ENCODE results near the gene CCDC30. TPM values are rescaled to one million over a fixed set of nuclear protein-coding genes. Genes with fewer than 3 reads are reported as not detected.
"Not testable (repeated sequence)": the region's sequence is repeated elsewhere in the genome, so short reads cannot be mapped to it uniquely, and the experiment has no call there.

CCDC30 gene
- total RNA-seq, 1 donor from 2014 or later: 0.11 TPM

GRCh38 chr1:42657201-42657600, 194.1 kb downstream of the CCDC30 start:
- no peak for DNase-seq (ENCODE audit: low read depth)

- peak; percentile 94 for DNase-seq (ENCODE audit: low read depth)
Measured at GRCh38 chr1:42657981-42658876, 195.1 kb downstream of the CCDC30 start, which contains the start of gene PPIH. Gene PPIH (plus strand): TSS chr1:42658423. CDS start chr1:42658447, 24 bp downstream.

- DNase-seq (ENCODE audit: low read depth): no peak
Measured at GRCh38 chr1:42658877-42659337, 195.8 kb downstream of the CCDC30 start.

DNA sequence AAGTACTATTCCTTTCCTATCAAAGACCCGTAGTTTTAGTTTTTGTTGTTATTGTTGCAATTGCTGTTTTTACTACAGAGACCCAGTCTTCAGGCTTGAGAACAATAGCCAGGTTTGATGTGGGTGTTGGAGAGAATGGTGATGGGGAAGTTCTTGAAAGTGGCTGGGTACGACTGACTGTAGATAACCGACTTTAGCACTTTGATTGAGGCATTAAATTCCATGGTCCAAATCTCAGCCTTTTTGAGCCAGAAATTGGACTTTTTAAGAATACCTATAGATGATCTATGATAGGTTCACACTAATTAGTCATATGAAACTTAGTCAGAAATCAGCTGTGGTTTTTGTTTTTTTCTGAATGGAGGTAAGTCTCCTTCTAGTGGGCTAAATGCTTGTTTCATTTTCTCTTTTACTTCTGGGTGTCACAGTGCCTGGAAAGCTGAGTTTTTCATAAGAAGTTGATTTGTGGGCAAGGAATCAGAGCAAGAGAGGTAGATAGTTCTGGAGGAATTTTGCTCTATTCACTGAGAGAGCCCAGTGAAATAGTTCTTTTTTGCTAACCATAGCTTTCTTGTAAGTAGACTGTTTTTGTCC, 197.9 kb downstream of the CCDC30 start:
- DNase-seq (ENCODE audit: low read depth): no peak

DNA sequence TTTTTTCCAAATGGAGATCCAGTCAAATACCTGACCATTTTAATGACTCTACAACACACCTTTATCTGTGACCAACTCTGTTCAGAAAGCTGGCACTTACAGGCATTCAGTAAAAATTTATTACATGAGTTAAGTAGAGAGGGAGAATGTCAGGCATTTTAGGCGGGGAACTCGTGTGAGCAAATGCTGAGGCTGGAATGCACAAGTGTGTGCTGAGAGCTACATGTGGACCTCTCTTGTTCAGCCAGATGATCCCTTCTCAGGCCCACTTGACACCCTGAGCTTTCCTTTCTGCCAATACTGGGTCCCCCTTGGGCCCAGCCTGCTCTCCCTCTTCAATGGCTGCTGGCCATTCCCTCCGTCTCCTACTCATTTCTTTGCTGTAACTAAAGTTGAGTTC, 206.8 kb downstream of the CCDC30 start:
- peak; percentile 81 for DNase-seq (ENCODE audit: low read depth)

DNA sequence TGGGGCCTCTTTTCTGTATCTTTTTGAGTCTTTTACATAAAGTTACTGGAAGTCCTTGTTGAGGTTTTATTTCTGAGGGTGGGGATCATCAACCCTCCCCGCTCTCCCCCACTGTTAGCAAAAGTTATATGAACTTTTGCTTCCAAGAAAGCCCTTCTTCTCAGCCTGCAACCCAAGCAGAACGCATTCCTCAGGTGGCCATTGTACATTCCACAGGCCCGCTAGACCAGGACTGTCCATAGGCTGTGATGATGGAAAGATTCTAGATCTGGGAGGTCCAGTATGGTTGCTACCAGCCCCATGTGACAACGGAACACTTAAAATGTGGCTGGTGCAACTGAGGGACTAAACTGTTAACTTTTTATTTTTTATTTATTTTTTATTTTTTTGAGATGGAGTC, 207.3 kb downstream of the CCDC30 start:
- DNase-seq (ENCODE audit: low read depth): no peak

DNA sequence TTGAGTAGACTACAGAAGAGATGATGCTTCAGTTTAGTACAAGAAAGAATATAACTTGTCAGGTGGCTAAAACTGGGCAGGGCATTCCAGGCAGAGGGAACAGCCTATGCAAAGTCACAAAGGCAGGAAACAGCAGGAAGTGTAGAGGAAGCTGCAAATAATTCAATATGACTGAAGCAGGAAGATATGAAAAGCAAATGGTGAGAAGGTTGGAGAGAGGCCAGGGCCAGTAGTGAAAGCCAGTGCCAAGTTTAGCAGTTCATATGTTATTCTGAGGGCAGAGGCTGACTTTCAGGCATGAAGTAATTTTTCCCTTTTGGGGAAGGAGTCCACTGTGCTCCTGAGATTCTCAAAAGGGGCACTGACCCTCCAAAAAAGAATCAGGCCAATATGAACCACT, 211.1 kb downstream of the CCDC30 start:
- DNase-seq (ENCODE audit: low read depth): peak; percentile 61

- peak; percentile 37 for DNase-seq (ENCODE audit: low read depth)
Measured at GRCh38 chr1:42674682-42675081, 211.6 kb downstream of the CCDC30 start.

GRCh38 chr1:42675467-42675866, 212.4 kb downstream of the CCDC30 start:
- no peak for DNase-seq (ENCODE audit: low read depth)

- DNase-seq (ENCODE audit: low read depth): no peak
Measured at GRCh38 chr1:42676534-42677087, 213.5 kb downstream of the CCDC30 start.

GRCh38 chr1:42679364-42679983, 216.4 kb downstream of the CCDC30 start:
- no peak for DNase-seq (ENCODE audit: low read depth)

DNA sequence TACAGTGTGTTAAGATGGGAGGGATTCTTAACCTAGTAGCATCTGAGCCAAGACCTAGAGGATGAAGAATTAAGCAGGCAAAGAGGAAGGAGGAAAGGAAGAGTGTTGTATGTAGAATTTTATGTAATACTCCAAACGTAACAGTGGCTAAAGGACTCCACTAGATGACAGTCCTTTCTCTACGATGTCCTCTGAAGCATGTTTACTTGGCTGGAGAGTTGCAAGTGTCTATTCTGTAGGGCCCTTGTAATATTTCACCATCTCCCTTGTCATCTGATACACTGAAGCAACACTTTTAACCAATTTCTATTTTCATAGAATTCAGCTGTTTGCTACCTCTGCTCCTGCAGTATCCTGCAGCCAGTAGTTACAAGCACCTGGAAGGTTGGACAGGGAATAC, 217.0 kb downstream of the CCDC30 start:
- no peak for DNase-seq (ENCODE audit: low read depth)

DNA sequence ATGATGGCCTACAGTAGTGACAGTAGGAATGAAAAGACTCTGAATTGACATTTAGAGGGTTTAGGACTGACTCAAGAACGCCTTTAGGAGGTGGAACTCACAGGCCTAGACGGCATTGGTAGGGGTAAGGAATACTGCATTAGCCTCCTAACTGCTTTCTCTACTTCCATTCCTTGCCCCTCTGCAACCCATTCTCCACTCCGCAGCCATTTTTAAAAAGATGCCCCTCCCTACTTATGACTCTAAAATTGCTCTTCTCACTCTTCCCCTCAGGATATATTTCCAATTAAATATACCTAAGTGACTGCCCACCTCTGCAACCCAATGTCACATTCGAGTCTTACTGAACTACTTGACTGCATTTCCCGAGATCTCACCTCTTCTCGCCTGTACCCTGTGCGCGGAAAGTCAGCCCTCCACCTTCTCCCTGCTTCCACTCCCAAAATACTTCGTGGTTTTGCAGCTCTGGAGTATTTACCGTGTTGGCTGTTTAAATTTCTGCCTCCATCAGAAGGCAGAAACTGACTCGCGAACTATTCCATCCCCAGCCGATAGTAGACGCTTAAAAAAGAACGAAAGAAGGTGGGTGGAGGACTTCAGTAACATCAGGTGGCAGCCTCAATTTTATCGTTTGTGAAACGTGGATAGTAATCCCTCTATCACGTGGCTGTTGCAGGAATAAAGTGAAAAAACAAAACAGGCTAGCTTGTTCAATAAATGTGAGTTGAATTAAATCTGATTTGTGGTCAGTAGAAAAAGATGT, 218.0 kb downstream of the CCDC30 start:
- DNase-seq (ENCODE audit: low read depth): peak; percentile 47

DNA sequence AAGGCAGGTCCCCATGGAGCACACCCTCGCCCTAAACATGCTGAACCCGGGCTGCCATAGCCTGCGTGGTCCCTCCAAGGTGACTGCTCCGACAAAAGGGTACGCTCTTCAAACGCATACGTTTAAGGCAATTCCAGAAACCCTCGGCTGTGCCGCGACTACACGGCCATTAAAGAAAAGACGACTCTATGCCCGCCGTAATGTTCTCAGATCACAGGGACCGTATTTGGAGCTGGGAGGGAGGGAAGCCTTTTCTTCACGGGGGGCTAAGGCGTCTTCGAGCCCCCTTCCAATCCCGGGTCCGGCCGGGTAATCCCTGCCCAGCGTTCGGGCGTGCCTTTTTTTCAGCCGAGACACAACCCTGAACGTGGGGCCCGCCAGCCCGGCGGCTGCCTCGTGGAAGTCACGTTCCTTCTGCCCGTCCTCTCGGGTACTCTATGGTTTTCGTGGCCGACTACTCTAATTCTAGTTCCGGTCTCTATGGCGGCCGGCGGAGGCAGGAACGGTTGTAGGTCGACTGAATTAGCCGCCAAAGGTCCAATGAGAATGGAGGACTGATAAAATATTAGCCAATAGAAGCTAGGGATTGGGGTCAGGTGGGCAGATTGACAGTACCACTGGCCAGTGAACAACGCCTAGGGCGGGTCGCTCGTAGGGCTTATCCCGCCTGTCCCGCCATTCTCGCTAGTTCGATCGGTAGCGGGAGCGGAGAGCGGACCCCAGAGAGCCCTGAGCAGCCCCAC, 218.8 kb downstream of the CCDC30 start, which contains the start of gene YBX1:
YBX1 (plus strand) TSS at position 678 of the 743 bp plus-strand sequence. CDS start 148 bp downstream, outside the sequence.
- DNase-seq (ENCODE audit: low read depth): peak; percentile 99

DNA sequence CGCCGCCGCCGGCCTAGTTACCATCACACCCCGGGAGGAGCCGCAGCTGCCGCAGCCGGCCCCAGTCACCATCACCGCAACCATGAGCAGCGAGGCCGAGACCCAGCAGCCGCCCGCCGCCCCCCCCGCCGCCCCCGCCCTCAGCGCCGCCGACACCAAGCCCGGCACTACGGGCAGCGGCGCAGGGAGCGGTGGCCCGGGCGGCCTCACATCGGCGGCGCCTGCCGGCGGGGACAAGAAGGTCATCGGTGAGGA, 219.3 kb downstream of the CCDC30 start:
- not testable (repeated sequence) for DNase-seq (ENCODE audit: low read depth)

GRCh38 chr1:42682739-42683531, 219.8 kb downstream of the CCDC30 start:
- DNase-seq (ENCODE audit: low read depth): peak; percentile 80

- DNase-seq (ENCODE audit: low read depth): no peak
Measured at GRCh38 chr1:42684139-42684538, 221.1 kb downstream of the CCDC30 start.

GRCh38 chr1:42686418-42686817, 223.3 kb downstream of the CCDC30 start:
- DNase-seq (ENCODE audit: low read depth): no peak

GRCh38 chr1:42689912-42690311, 226.8 kb downstream of the CCDC30 start:
- DNase-seq (ENCODE audit: low read depth): no peak
